ENCODE measurements around the gene EPB41L4B. TPM values are rescaled to one million over a fixed set of nuclear protein-coding genes. Genes with fewer than 3 reads are reported as not detected.

The EPB41L4B gene
- total and polyA plus RNA-seq, 2 of the 4 experiments (the other 2 are of a cell fraction), result 0.36 to 0.54 TPM

DNA sequence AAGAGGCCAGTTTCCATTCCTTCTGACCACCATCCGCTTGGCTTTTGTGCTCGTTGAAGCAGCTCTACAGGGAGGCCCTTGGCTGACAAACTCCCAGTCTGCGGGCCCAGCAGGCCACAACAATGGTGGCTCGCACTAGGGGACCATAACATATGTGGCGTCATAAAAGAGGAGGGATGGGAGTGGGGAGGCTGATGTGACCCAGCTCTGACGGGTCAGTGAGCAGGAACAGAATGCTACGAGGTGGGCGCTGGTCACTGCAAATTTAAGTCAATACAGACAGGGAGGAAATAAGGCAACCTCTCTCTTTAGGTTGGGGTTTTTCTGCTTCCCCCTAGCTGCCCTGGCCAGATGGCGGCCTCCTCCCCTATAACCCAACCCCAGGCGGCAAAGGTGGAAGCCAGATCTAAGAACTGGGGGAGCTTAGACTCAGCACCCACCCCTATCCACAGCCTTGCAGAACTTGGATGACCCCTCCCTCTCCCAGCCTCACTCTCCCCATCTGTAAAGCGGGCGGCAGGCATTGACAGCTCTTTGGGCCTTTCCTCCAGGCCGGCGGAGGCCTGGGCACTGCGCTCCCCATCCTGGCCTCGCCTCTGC, 154.6 kb downstream of the EPB41L4B start:
- Histone ChIP-seq H4K5ac (ENCODE audit: low read depth, low read length) (no peak overlapping the region), H4K8ac (ENCODE audit: low read depth in 2 of 2, low read length in 2 of 2) (no peak overlapping the region), H2BK5ac (ENCODE audit: low read depth, low read length, poor library complexity, severe bottlenecking) (no peak overlapping the region), H3K27me3 (ENCODE audit: control insufficient read depth, insufficient read depth, low read length) (peaks cover 46% of the 10 kb centered on the region), H3K9me1 (ENCODE audit: insufficient read depth, low read length) (no peaks in the 10 kb centered on the region), H3K4ac (ENCODE audit: low read depth, low read length) (no peak overlapping the region), H2AFZ (replicated peaks; ENCODE audit: low read length, poor library complexity) (no peak overlapping the region), H2AK5ac (ENCODE audit: low read depth, low read length) (no peak overlapping the region), H3K79me1 (ENCODE audit: low read depth in 1 of 2, low read length in 2 of 2) (no peaks in the 10 kb centered on the region), H3K18ac (ENCODE audit: low read depth, low read length) (no peak overlapping the region), H3K4me1 (ENCODE audit: control insufficient read depth, insufficient read depth, low read length) (no peaks in the 10 kb centered on the region), H3K14ac (replicated peaks; ENCODE audit: low read depth, low read length) (no peak overlapping the region), H3K27ac (ENCODE audit: insufficient read depth, low read length) (no peak overlapping the region), H3K9me3 (ENCODE audit: control insufficient read depth, insufficient read depth, low read length) (peaks cover 2% of the 10 kb centered on the region), H4K20me1 (ENCODE audit: insufficient read depth, low read length) (no peaks in the 10 kb centered on the region), H2BK15ac (ENCODE audit: low read depth, low read length) (no peak overlapping the region), H3K23ac (ENCODE audit: low read depth, low read length) (no peak overlapping the region), H3K56ac (ENCODE audit: extremely low read depth, insufficient read depth, low read length) (no peak overlapping the region), H3K4me2 (ENCODE audit: low read depth, low read length) (no peak overlapping the region), H3K4me3 (ENCODE audit: insufficient read depth, low read depth, low read length) (no peak overlapping the region), H2BK20ac (ENCODE audit: low read depth, low read length) (no peak overlapping the region), H2AK9ac (replicated peaks; ENCODE audit: low read depth, low read length, poor library complexity) (no peak overlapping the region), H3K9ac (ENCODE audit: low read depth, low read length) (no peak overlapping the region), H4K91ac (ENCODE audit: insufficient read depth, low read depth, low read length) (no peak overlapping the region), H3K36me3 (ENCODE audit: control insufficient read depth, insufficient read depth, low read length) (no peaks in the 10 kb centered on the region), H2BK120ac (ENCODE audit: low read depth, low read length) (no peak overlapping the region)
- TF ChIP-seq SMC3 (IDR thresholded peaks at IDR 0.05; ENCODE audit: low read depth, low read length), result no peak
- TF ChIP-seq, protein P1, sequence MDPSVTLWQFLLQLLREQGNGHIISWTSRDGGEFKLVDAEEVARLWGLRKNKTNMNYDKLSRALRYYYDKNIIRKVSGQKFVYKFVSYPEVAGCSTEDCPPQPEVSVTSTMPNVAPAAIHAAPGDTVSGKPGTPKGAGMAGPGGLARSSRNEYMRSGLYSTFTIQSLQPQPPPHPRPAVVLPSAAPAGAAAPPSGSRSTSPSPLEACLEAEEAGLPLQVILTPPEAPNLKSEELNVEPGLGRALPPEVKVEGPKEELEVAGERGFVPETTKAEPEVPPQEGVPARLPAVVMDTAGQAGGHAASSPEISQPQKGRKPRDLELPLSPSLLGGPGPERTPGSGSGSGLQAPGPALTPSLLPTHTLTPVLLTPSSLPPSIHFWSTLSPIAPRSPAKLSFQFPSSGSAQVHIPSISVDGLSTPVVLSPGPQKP (IDR thresholded peaks at IDR 0.05; ENCODE audit: borderline replicate concordance, low read depth, low read length), result no peak
- TF ChIP-seq CEBPB (IDR thresholded peaks at IDR 0.05; ENCODE audit: low read depth, low read length), result no peak
- no peak for TF ChIP-seq RFX5 (IDR thresholded peaks at IDR 0.05; ENCODE audit: low read depth, low read length)
- TF ChIP-seq, protein P2, sequence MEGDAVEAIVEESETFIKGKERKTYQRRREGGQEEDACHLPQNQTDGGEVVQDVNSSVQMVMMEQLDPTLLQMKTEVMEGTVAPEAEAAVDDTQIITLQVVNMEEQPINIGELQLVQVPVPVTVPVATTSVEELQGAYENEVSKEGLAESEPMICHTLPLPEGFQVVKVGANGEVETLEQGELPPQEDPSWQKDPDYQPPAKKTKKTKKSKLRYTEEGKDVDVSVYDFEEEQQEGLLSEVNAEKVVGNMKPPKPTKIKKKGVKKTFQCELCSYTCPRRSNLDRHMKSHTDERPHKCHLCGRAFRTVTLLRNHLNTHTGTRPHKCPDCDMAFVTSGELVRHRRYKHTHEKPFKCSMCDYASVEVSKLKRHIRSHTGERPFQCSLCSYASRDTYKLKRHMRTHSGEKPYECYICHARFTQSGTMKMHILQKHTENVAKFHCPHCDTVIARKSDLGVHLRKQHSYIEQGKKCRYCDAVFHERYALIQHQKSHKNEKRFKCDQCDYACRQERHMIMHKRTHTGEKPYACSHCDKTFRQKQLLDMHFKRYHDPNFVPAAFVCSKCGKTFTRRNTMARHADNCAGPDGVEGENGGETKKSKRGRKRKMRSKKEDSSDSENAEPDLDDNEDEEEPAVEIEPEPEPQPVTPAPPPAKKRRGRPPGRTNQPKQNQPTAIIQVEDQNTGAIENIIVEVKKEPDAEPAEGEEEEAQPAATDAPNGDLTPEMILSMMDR (conservative IDR thresholded peaks at IDR 0.05; ENCODE audit: low read depth, low read length), result no peak
- no peak for TF ChIP-seq CHD1 (IDR thresholded peaks at IDR 0.05; ENCODE audit: low read depth, low read length)
- no peak for TF ChIP-seq MAFK (IDR thresholded peaks at IDR 0.05; ENCODE audit: low read depth, low read length)
- no peak for TF ChIP-seq RAD21 (IDR thresholded peaks at IDR 0.05; ENCODE audit: low read length)
- TF ChIP-seq, protein P3, sequence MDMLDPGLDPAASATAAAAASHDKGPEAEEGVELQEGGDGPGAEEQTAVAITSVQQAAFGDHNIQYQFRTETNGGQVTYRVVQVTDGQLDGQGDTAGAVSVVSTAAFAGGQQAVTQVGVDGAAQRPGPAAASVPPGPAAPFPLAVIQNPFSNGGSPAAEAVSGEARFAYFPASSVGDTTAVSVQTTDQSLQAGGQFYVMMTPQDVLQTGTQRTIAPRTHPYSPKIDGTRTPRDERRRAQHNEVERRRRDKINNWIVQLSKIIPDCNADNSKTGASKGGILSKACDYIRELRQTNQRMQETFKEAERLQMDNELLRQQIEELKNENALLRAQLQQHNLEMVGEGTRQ (IDR thresholded peaks at IDR 0.05; ENCODE audit: low read depth, low read length), result no peak
- no peak for TF ChIP-seq MAZ (IDR thresholded peaks at IDR 0.05; ENCODE audit: borderline replicate concordance, low read depth, low read length)
- TF ChIP-seq RCOR1 (IDR thresholded peaks at IDR 0.05; ENCODE audit: insufficient replicate concordance, low read length), result no peak
- ATAC-seq (ENCODE audit: low read depth), result no peak
- 57% methylated on average over 2 of the region's 16 CpGs; no CpG with 5 or more reads in 1 of the 2 experiments for WGBS, 2 experiments (ENCODE audit: extremely low coverage in 2 of 2, insufficient read length in 1 of 2)
- no TSS peak for BruUV-seq (replicated peaks)
- dilution Hi-C loops (cut with HindIII; ENCODE audit: low sequenced_read_pairs, unreplicated experiment), result no loop called here
- in situ Hi-C loops (cut with MboI; ENCODE audit: low sequenced_read_pairs), result loop anchor here (10.0 kb wide), 1 partner anchor 61 kb away; no protein-coding TSS in a partner anchor
- no peak for DNase-seq
- POLR2A ChIA-PET (ENCODE audit: unreplicated experiment), result no interaction called here
- CTCF ChIA-PET, result no interaction called here
- intact Hi-C loops (cut with micrococcal nuclease), result no loop called here

Measured in IMR-90 (cell line).